ENCODE data around the gene OBSL1. TPM values are rescaled to one million over a fixed set of nuclear protein-coding genes. Genes with fewer than 3 reads are reported as not detected.

The OBSL1 gene
- total RNA-seq, 1 donor from 2014 or later: 199 TPM

- intact Hi-C loops (cut with DNase I): no loop called here
These were observed 31.2 kb downstream of the OBSL1 start for GRCh38 chr2:219539926-219540678.

DNA sequence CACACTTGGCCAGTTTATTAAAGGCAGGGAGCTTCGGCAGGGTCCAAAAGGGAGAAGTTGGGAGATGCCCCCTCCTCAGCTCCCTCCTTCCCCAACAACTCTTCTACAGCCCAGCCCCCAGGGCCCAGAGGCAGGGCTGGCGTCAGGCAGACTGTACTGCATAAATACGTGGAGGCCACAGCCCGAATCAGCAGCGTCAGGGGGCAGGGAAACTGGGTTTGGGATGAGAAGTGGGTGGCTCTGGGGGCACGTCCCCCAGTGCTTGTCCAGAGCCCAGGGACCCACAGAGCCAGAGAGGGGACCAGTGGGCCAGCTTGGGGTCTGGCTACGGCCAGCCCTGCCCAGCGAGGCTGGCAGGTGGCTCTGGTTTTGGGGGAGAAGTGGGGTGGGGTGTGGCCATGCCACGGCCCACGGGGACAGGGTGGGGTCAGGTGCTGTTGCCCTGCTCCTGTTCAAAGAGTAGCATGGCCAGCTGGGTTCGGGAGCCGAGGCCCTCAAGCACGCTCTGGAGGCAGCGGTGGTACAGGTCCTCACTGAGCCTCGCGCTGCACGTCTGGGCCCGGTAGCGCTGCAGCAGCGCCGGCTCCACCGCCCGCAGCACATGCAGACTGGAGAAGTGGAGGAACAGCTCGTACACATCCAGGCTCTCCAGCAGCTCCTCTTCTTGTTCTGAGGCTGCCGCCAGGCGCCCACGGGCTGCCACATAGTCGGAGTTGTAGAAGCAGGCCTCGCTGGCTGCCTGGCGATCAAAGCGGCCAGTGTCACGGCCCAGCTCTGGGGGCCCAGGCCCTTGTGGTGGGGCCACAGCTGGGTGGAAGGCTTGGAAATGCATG, 32.2 kb downstream of the OBSL1 start:
- no peak for DNase-seq (ENCODE audit: low spot score)
- intact Hi-C loops (cut with DNase I): no loop called here

More at GRCh38 chr2:219539926-219540678, 31.2 kb downstream of the OBSL1 start:
- no peak for DNase-seq (ENCODE audit: low spot score)

GRCh38 chr2:219538504-219538951, 32.8 kb downstream of the OBSL1 start:
- DNase-seq (ENCODE audit: low spot score): no peak
- intact Hi-C loops (cut with DNase I): no loop called here

- intact Hi-C loops (cut with DNase I): no loop called here
- no peak for DNase-seq (ENCODE audit: low spot score)
These were observed 33.5 kb downstream of the OBSL1 start for GRCh38 chr2:219537657-219538488.

- intact Hi-C loops (cut with DNase I): no loop called here
These were observed 34.4 kb downstream of the OBSL1 start for GRCh38 chr2:219536967-219537366.

GRCh38 chr2:219536425-219536824, 34.9 kb downstream of the OBSL1 start:
- DNase-seq (ENCODE audit: low spot score): no peak
- intact Hi-C loops (cut with DNase I): no loop called here

More at GRCh38 chr2:219536967-219537366, 34.4 kb downstream of the OBSL1 start:
- no peak for DNase-seq (ENCODE audit: low spot score)

- no peak for DNase-seq (ENCODE audit: low spot score)
- intact Hi-C loops (cut with DNase I): no loop called here
These were observed 37.2 kb downstream of the OBSL1 start for GRCh38 chr2:219533930-219534661.

DNA sequence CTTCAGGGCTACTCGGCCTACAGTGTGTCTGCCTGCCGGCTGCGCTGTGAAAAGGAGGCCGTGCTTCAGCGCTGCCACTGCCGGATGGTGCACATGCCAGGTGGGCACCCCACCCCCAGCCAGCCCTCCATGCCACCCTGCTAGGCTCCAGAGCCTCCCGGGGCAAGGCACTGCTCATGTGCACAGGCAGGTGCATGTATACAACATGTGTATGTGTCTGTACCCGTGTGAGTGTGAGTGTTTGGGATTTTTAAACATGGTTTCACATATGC, 39.0 kb downstream of the OBSL1 start:
- DNase-seq (ENCODE audit: low spot score): no peak
- intact Hi-C loops (cut with DNase I): no loop called here

DNA sequence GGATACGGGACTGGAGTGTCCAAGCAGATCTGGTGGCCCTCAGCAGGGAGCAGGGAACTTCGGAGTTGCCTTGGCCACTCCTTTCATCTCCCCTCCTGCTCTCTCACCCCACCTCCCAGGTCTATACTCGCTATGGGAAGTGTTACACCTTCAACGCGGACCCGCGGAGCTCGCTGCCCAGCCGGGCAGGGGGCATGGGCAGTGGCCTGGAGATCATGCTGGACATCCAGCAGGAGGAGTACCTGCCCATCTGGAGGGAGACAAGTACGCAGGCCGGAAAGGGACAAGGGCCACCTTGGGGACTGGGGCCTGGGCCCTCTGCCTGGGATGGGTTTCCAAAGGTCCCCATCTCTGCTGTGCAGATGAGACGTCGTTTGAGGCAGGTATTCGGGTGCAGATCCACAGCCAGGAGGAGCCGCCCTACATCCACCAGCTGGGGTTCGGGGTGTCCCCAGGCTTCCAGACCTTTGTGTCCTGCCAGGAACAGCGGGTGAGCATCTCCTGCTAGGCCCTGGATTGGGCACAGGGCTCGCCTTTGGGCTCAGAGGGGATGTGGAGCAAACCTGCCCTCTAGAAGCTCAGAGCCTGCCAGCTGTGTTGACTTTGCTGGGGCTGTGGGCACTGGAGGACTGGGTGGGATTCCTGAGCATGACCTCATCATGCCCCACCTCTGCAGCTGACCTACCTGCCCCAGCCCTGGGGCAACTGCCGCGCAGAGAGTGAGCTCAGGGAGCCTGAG, 39.5 kb downstream of the OBSL1 start:
- intact Hi-C loops (cut with DNase I): no loop called here
- no peak for DNase-seq (ENCODE audit: low spot score)

GRCh38 chr2:219530048-219530963, 41.0 kb downstream of the OBSL1 start:
- intact Hi-C loops (cut with DNase I): no loop called here
- DNase-seq (ENCODE audit: low spot score): peak; percentile 95

DNA sequence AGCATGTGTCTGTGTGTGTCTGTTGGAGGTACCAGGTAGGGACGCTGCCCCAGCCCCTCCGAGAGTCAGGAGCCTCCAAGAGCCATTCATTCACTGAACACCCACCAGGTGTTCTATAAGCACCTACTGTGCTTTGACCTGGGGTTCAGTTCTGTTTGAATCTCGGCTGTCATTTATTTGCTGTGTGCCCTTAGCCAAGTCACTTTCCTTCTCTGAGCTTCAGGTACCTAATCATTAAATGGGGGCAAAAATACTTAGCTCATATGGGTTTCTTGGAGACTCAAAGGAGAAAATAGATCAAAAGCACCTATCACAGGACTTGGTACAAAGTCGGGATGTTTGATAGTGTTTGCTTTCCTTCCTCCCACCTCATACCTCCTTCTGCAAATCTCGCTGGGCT, 43.9 kb downstream of the OBSL1 start:
- intact Hi-C loops (cut with DNase I): loop anchor here (5.0 kb wide), 1 partner anchor 50 kb away; no protein-coding TSS in a partner anchor
- DNase-seq (ENCODE audit: low spot score): no peak

DNA sequence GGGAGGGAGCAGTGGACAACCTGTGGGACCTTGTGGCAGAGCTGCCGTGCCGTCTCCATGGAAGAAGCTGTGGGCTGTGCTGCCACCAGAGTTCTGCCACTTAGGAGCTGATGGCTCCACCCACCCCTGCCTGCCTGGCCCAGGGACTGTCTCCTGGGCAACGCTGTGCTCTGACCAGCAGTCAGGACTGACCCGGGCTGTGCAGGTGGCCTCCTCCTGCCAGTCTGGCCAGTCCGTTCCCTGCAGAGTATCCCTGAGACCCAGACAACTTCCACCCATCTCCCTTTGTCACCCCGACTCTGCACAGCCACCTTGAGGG, 44.3 kb downstream of the OBSL1 start:
- no peak for DNase-seq (ENCODE audit: low spot score)
- intact Hi-C loops (cut with DNase I): loop anchor here (5.0 kb wide), 1 partner anchor 50 kb away; no protein-coding TSS in a partner anchor

GRCh38 chr2:219526320-219527075, 44.8 kb downstream of the OBSL1 start:
- DNase-seq (ENCODE audit: low spot score): no peak
- intact Hi-C loops (cut with DNase I): loop anchor here (5.0 kb wide), 1 partner anchor 49 kb away; no protein-coding TSS in a partner anchor

GRCh38 chr2:219525533-219526232, 45.7 kb downstream of the OBSL1 start:
- DNase-seq (ENCODE audit: low spot score): no peak
- intact Hi-C loops (cut with DNase I): loop anchor here (5.0 kb wide), 1 partner anchor 48 kb away; no protein-coding TSS in a partner anchor

- intact Hi-C loops (cut with DNase I): loop anchor here (5.0 kb wide), 1 partner anchor 48 kb away; no protein-coding TSS in a partner anchor
These were observed 46.5 kb downstream of the OBSL1 start for GRCh38 chr2:219524817-219525216.

GRCh38 chr2:219523031-219523671, 48.2 kb downstream of the OBSL1 start:
- no peak for DNase-seq (ENCODE audit: low spot score)
- intact Hi-C loops (cut with DNase I): no loop called here

More at GRCh38 chr2:219524817-219525216, 46.5 kb downstream of the OBSL1 start:
- DNase-seq (ENCODE audit: low spot score): no peak

All from cardiac septum (tissue), 1 donor.